GM19351 (cell line): ENCODE data around the gene SOHLH2.

Experiments
- ATAC-seq: cut with Tn5 transposase; IDR thresholded peaks from one replicate; pipeline ENCODE4 v1.9.1; 2021; ENCODE audit warnings: mild to moderate bottlenecking, moderate library complexity; ENCODE audit not compliant: unreplicated experiment

Gene SOHLH2

DNA sequence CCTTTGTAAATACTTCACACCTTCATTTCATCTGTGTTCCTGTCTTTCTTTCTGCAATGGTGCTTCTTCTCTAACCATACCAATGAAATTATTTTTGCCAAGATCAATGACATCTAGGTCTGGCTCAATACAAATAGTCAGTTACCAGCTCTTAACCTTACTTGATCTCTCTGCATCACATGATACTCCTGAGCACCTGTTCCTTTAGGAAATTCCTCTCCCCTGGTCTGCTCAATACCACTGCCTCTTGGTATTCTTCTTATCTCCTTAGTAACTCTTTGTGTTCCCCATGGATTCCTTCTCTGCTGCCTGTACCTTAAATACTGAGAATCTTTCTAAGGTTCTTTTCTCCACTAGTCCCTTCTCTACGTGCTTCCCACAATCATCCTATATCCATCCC lies 25.9 kb downstream of the SOHLH2 start:
- no peak for ATAC-seq

DNA sequence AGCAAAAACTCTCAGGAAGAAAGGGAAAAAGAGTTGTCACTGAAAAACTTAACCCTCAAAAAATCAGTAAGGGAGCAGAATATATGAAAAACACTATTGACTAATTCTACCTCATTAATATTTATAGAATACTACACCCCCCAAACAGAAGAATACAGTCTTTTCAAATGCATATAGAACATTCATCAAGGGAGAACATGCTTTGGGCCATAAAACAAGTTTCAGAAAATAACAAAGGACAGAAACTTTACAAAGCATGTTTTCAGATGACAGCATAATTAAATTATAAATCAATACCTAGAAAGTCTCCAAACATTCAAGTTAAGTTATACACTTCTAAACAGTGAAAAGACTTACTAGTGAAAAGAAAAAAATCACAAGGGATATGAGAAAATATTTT lies 30.5 kb downstream of the SOHLH2 start:
- ATAC-seq: no peak

GRCh38 chr13:36175621-36176020 lies 38.7 kb downstream of the SOHLH2 start:
- ATAC-seq: no peak

GRCh38 chr13:36174923-36175322 lies 39.4 kb downstream of the SOHLH2 start:
- no peak for ATAC-seq

- ATAC-seq: no peak
Measured at GRCh38 chr13:36173571-36174322, 40.6 kb downstream of the SOHLH2 start.

- no peak for ATAC-seq
Measured at GRCh38 chr13:36166046-36166445, 48.3 kb downstream of the SOHLH2 start.

- no peak for ATAC-seq
Measured at GRCh38 chr13:36163809-36164308, 50.5 kb downstream of the SOHLH2 start.

DNA sequence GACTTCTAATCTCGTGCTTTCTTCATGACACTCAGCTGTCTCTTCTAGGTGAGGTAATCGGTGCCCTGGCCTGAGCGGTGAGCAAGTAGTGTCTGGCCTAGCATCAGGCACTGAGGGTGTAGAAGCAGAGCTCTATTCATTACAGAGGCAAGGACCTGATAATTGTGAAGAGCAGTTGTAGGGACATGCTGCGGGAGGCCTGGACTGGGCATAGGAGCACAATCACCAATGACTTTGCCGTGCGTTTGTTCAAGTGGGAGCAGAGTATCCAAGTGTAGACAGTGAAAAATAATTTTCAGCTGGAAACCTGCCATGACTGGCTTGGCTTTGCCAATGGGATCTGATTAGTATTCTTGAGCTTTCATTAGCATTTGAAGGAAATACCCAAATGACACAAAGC lies 51.1 kb downstream of the SOHLH2 start:
- no peak for ATAC-seq

DNA sequence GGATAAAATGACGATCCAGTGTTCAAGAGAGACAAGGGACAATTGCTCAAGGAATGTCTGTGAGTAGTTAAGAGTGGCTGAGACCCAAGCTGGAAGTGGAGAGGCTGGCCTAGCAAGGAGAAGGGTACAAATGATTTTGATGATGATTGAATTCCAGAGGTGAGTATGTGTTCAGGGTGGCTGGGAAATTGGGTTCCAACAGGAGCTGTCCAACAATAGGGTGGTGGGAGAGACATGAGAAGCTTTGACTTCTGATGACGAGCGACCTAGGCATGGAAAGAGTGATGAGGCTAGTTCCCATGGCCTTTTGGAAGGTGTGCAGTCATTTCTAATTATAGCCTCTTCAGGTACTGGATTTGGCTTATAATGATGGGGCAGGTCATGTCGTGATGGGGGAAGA lies 54.1 kb downstream of the SOHLH2 start:
- no peak for ATAC-seq

DNA sequence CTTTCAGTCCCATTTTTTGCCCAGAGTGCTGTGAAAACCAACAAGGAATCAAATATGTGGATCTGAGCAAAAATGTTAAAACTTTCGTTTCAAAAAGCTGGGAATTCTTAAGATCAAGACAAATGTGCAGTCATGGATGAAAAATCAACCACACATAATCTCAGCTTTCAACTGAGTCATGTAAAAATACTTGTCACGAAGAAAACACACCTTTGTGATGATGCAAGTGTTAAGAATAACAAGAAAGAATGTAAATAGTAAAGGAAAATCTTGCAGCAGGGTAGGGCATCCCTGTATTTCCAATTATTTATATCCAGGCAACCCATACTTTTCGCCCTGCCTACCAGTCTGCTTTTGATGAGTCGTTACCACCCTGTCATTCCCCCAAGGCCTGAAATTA lies 55.7 kb downstream of the SOHLH2 start:
- no peak for ATAC-seq

- no peak for ATAC-seq
Measured at GRCh38 chr13:36157480-36157879, 56.9 kb downstream of the SOHLH2 start.

GRCh38 chr13:36154567-36155291 lies 59.6 kb downstream of the SOHLH2 start:
- ATAC-seq: no peak

GRCh38 chr13:36151591-36151990 lies 62.8 kb downstream of the SOHLH2 start:
- ATAC-seq: no peak

GRCh38 chr13:36148446-36148845 lies 65.9 kb downstream of the SOHLH2 start:
- no peak for ATAC-seq

GRCh38 chr13:36147330-36147729 lies 67.0 kb downstream of the SOHLH2 start:
- no peak for ATAC-seq

DNA sequence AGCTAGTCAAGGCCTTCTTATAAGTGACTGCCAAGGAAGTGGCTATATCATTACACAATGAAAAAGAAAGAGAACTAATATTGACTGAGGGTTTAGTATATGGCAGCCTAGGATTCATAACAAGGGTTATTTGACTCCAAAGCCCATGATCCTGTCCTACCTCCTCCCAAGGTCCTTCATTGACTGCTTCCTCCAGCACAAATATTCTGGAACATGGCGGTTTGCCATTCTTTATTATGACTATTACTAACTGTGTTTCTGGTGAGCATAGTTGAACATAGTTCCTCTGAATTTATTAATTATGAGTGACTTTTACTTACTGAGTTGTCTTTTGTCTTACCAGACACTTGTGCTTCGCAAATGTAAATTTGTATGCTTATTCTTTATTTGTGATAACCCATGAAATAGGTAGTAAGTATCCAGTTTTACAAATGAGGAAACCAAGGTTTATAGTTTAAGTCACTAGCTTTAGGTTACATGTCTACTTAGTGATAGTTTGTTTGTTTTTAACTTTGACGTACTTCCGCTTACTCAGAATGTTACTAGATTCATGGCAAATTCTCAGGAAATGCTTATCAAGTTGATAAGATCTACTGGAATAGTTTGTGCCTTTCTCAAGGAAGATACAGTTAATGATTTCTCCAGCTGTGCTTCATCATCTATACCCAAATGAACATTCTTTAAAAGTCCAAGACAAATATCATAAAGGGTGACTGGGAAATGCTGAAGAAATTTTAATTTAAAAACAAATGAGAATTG lies 67.7 kb downstream of the SOHLH2 start:
- ATAC-seq: no peak

- no peak for ATAC-seq
Measured at GRCh38 chr13:36143738-36144137, 70.6 kb downstream of the SOHLH2 start.

DNA sequence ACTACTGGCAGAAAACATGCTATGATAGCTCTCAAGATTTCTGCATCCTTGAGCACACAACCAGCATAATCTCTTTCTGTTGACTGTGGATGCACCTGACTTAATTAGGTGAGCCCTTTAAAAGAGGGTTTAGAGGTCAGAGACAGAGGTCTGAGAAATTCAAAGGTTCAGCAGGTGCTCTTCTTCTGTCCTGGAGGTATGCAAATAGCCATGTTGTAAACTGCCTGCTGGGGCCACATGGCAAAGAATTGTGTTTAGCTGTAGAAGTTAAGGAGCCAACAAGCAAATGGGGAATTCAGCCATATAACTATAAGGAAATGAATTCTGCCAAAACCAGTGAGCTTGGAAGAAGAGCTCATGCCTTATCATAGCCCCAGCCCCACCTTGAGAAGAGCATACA lies 71.6 kb downstream of the SOHLH2 start:
- no peak for ATAC-seq

DNA sequence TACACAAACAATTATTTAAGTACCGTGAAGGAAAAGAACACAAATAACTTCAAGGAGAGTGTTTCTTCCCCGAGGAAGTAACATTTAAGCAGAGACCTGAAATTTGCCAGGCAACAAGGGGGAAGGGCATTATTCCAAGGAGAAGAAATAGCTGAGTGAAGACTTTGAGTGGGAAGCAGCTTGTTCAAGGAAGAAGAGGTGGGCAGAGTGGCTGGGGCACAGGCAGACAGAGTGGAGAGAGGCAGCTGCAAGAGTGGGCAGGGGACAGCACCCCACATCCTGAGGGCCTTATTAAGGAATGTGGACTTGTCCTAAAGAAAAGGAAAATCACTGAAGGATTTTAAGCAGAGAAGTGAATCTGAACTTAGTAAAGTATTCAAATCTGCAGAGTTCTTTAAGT lies 78.5 kb downstream of the SOHLH2 start:
- no peak for ATAC-seq

DNA sequence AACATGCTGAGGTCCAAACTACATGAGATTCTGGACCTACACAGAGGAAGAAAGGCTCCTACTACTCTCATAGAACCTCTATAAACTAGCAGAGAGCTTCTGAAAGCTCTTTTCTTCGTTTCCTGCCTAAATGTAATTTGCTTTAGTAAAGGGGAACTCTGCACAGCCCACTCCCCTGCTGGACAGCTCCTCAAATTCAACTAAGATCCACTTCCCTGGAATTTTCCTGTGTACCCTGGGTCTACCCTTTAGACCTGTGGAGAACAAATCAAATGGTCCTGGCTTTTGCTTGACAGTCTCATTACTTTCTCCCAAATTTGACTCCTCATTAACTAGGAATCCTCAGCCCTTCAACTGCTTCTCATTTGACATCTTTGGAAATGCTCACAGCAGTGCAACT lies 79.7 kb downstream of the SOHLH2 start:
- ATAC-seq: no peak

- ATAC-seq: no peak
Measured at GRCh38 chr13:36133950-36134626, 80.3 kb downstream of the SOHLH2 start.
